HG02885 (cell line): Measurements from ENCODE around the gene N4BP3.
"Not testable (repeated sequence)": the region's sequence is repeated elsewhere in the genome, so short reads cannot be mapped to it uniquely, and the experiment has no call there.

Experiments used
- ATAC-seq: cut with Tn5 transposase; IDR thresholded peaks from one replicate; pipeline ENCODE4 v1.9.1; 2021; ENCODE audit warnings: mild to moderate bottlenecking; ENCODE audit not compliant: unreplicated experiment, poor library complexity

N4BP3 gene

DNA sequence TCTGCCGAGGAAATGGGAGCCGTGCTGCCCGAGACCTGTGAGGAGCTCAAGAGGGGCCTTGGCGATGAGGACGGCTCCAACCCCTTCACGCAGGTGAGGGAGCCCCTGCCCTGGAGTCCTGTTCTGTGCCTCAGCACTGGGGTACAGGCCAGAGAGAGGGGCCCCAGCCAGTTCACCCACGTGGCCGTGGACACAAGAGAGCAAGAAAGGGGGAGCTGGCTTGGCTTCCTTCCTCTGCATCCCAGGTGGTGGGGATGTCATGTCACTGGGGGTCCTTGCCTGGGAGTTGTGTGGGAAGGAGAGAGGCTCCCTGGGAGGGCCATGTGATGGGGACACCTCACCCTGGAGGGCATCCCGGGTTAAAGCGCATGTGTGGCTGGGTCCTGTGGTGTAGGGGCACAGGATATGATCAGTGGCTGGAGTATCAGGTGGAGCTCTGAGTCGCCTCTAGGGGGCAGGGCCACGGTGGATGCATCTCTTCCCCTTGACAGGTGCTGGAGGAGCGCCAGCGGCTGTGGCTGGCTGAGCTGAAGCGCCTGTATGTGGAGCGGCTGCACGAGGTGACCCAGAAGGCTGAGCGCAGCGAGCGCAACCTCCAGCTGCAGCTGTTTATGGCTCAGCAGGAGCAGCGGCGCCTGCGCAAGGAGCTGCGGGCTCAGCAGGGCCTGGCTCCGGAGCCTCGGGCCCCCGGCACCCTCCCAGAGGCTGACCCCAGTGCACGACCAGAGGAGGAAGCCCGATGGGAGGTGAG lies 7.5 kb downstream of the N4BP3 start:
- ATAC-seq = peak; percentile 83

- ATAC-seq = no peak
Measured at GRCh38 chr5:178121391-178122276, 8.3 kb downstream of the N4BP3 start.

DNA sequence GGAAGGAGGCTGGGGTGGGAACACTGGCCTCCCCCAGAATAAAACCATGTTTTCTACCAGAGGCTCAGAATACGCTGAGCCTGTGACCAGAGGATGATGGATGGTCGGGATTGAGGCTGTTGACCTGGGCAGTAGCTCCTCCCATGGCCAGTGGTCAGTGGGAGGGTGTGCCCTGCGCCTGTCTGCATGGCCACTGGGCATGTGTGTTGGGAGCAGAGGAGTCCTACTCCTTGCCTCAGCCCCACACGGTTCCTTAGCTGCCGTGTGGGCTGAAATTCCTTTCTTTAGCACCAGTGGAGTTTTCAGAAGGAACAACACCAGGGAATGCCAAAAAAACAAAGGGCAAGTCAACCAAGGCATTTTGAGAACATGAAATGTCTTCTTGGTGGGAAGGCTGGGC lies 9.0 kb downstream of the N4BP3 start:
- ATAC-seq = no peak

- ATAC-seq = no peak
Measured at GRCh38 chr5:178123094-178123965, 10.0 kb downstream of the N4BP3 start.

GRCh38 chr5:178123966-178124925 lies 10.9 kb downstream of the N4BP3 start:
- ATAC-seq = no peak

- no peak for ATAC-seq
Measured at GRCh38 chr5:178125253-178125906, 12.0 kb downstream of the N4BP3 start.

DNA sequence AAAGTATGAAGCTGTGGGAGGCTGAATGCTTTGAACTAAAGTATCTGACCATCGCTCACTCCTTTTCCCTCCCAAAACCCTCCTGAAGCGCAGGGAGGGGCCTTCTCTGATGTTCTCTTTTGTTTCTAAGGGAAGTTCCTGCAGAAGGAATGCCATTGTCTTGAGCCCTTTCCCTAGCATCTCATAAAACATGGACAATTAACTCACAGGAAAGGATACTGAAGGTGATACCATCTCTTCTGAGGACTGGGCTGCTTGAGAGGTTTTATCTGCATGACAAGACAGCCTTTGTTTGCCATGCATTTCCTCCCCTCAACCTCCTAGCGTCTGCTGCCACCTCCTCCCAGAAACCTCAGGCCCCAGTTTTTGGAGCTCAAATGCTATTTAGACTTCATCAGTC lies 13.2 kb downstream of the N4BP3 start:
- ATAC-seq = no peak

GRCh38 chr5:178127300-178128009 lies 14.1 kb downstream of the N4BP3 start:
- ATAC-seq = not testable (repeated sequence)

DNA sequence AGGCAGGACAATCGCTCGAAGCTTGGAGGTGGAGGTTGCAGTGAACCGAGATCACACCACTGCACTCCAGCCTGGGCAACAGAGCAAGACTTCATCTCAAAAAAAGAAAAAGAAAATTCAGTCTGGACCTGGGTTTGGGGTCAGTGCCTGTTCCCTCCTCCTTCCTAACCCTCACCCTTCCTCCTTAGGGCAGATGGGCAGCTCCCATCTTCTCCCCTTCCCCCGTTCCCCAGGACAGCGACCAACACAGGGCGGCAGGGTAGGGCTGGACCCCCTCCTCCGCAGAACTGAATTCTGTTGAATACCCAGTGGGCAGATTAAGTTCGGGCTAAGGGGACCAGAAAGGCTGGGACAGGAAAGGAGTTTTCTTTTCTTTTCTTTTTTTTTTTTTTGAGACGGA lies 16.0 kb downstream of the N4BP3 start:
- no peak for ATAC-seq

GRCh38 chr5:178130234-178130575 lies 16.9 kb downstream of the N4BP3 start:
- not testable (repeated sequence) for ATAC-seq

DNA sequence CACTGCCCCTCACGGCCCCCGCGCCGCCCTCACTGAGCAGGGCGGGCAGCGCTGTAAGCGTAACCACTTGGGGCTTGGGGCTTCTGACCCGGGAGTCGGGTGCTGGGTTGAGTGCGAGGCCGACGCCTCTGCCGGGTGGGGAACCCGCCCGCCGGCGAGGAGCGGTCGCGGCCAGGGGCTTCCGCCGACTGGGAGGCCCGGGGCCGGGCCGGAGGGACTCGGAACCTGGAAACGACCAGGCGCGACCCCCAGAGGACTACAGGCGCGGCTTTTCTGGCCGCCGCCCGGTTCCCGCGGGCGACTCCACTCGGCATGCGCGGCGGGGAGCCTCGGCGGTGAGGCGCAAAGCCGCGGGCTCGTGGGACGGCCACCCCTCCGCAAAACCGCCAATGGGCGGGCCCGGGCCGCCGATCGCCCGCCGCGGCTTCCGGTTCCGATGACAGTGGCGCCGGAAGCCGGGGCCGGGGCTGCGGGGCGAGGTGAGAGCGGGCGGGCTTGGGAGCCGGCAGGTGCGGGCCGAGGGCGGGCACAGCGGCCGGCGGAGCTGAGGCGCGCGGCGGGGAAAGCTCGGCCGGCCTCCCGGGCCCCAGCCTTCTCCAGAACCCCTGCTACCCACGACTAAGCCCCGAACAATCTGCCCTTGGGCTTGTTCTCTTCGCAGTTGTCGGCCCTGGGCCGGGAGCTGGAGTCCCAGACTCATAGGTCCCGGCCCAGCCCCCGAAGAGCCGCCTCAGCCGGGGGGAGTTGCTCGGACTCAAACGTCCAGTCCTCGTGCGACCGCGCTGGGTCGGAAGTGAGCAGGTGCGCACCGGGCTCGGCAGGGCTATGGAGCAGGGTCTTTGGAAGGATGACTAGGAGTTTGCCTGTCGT lies 17.5 kb downstream of the N4BP3 start, which contains the start of gene RMND5B:
TSS of gene RMND5B (plus strand) at position 439 of the 870 bp plus-strand sequence. CDS start 7,106 bp downstream, outside the sequence.
- peak; percentile 92 for ATAC-seq

- ATAC-seq = no peak
Measured at GRCh38 chr5:178131446-178131996, 18.2 kb downstream of the N4BP3 start.

DNA sequence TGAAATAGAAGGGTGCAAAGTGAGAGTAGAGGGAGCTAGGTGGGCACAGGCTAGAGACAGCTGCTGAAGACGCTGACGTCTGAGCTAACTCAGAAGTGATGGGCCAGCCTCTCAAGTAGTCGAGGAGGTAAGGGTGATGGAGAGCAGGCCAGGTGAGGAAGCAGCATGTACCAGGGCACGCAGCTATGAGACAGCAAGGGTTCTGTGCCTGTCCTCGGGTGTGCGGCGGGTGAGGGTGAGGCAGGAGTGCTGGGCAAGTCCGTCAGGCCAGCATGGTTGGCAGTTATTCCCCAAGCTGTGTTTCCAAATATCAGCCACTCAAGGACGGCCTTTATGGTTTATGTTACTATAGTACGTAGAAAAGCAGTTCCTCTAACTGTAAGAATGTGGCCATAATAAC lies 23.7 kb downstream of the N4BP3 start:
- no peak for ATAC-seq

GRCh38 chr5:178137991-178138390 lies 24.7 kb downstream of the N4BP3 start:
- no peak for ATAC-seq

- no peak for ATAC-seq
Measured at GRCh38 chr5:178141550-178141949, 28.2 kb downstream of the N4BP3 start.

- no peak for ATAC-seq
Measured at GRCh38 chr5:178142642-178143041, 29.3 kb downstream of the N4BP3 start.

DNA sequence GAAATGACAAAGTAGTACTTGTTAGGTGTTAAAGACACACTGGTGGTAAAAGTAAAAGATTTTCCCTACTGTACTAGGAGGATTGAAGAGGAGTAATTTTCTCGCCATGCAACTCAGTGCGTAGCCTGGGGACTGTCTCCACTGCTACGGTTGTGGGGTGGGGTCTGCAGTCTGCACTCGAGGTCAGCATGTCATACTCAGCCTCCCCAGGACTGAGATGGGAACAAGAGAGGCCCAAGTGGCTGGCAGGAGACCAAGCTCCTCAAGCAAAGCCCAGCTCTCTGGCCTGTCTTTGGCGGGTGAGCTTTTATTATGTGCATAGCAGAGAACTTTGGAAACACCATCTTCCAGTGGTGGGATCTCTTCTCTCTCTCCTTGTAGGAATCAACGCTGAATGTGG lies 29.9 kb downstream of the N4BP3 start:
- ATAC-seq = no peak
